Spleen (tissue), 11 donors: ENCODE measurements around the gene TMEM108. TPM values are rescaled to one million over a fixed set of nuclear protein-coding genes. Genes with fewer than 3 reads are reported as not detected.

Experiments used
- DNase-seq: peaks from one replicate; pipeline ENCODE4 v3.0.0-alpha.2; 2020
- H3K27ac ChIP-seq, 8 donors: fragments of 200-600 bp; sonication (generic) in 7 of 8; 1 replicate in 4 of 8; 2 replicates in 4 of 8; pipeline versions ENCODE4 v1.5.0 to v1.8.0; 2016 to 2021; ENCODE audit warnings: inconsistent platforms in 4 of 8, mild to moderate bottlenecking in 4 of 8, moderate library complexity in 1 of 8
- H3K27me3 ChIP-seq, 7 donors: fragments of 200-600 bp; sonication (generic) in 6 of 7; replicated peaks in 1 of 7; 1 replicate in 4 of 7; 2 replicates in 3 of 7; pipeline versions ENCODE4 v1.5.0 to v1.8.0; 2016 to 2021; ENCODE audit warnings: inconsistent platforms in 3 of 7, mild to moderate bottlenecking in 1 of 7
- H3K36me3 ChIP-seq, 6 donors: fragments of 200-600 bp; sonication (generic) in 5 of 6; 1 replicate in 4 of 6; 2 replicates in 2 of 6; pipeline versions ENCODE4 v1.5.0 to v1.8.0; 2016 to 2021; ENCODE audit warnings: inconsistent platforms in 2 of 6
- H3K4me1 ChIP-seq, 6 donors: fragments of 200-600 bp; sonication (generic) in 5 of 6; 1 replicate in 3 of 6; 2 replicates in 3 of 6; pipeline versions ENCODE4 v1.5.0 to v1.8.0; 2016 to 2021; ENCODE audit warnings: inconsistent platforms in 3 of 6
- H3K4me3 ChIP-seq, 8 donors: fragments of 200-600 bp; sonication (generic) in 7 of 8; 1 replicate in 4 of 8; 2 replicates in 4 of 8; pipeline versions ENCODE4 v1.5.0 to v1.8.0; 2016 to 2021; ENCODE audit warnings: inconsistent platforms in 4 of 8, mild to moderate bottlenecking in 4 of 8, moderate library complexity in 2 of 8
- H3K9me3 ChIP-seq, 8 donors: fragments of 200-600 bp; sonication (generic) in 7 of 8; 1 replicate in 4 of 8; 2 replicates in 4 of 8; pipeline versions ENCODE4 v1.5.0 to v1.8.0; 2016 to 2021; ENCODE audit warnings: inconsistent platforms in 4 of 8
- POLR2A ChIP-seq, 3 donors: fragments of 450-650 bp; IDR thresholded peaks; one replicate each; pipeline ENCODE4 v1.5.1; 2017; ENCODE audit warnings: antibody characterized with exemption in 3 of 3, mild to moderate bottlenecking in 1 of 3
- POLR2AphosphoS5 ChIP-seq, 3 donors: sonication (generic); formaldehyde crosslinking; IDR thresholded peaks; one replicate each; pipeline ENCODE4 v1.5.1; 2017; ENCODE audit warnings: antibody characterized with exemption in 3 of 3
- WGBS, 5 donors: extraction: QIAGEN DNeasy Blood & Tissue Kit in 3 of 5; methylation state at CpG; one replicate each; pipeline versions ENCODE4 v1.1.5 to v1.1.7; 2013 to 2018; 5-methylcytosine and 5-hydroxymethylcytosine counted together
- intact Hi-C: fragments of 100-400 bp; cut with DNase I; formaldehyde crosslinking; loops from one replicate; pipeline ENCODE4 v1.15.0; 2023; ENCODE audit warnings: low total_unique reads
- polyA plus RNA-seq, 3 donors: library from polyadenylated mRNA; stranded (reverse); fragments of 200-250 nt; gene quantifications; one replicate each; pipeline ENCODE4 v1.2.1, GENCODE V29; 2013
- total RNA-seq, 7 donors: library from RNA; depleted of rRNA in 3 of 7; stranded (reverse); fragments of >200 nt in 3 of 7; fragmentation: NEBNext Ultra II Directional in 4 of 7; extraction: Animal tissue kit (Norgen Biotek cat#: 25700) in 4 of 7; gene quantifications; one replicate each; pipeline versions ENCODE4 v1.1.0 to v1.2.1, GENCODE V29; 2016 to 2021
- TF ChIP-seq, protein P1 (sequence below), 11 experiments: fragments of 200-600 bp in 7 of 11; fragments of 450-650 bp in 4 of 11; sonication (generic) in 4 of 11; IDR thresholded peaks in 8 of 11; conservative IDR thresholded peaks in 3 of 11; 1 replicate in 7 of 11; 2 replicates in 4 of 11; pipeline versions ENCODE4 v1.4.0 to v1.8.0; 2016 to 2021; ENCODE audit warnings: antibody characterized with exemption in 11 of 11, inconsistent platforms in 4 of 11, mild to moderate bottlenecking in 1 of 11
- donor health status: healthy with polysubstance abuse.
- donor health status: DM: no; HTN: no; CAD: no; lungs with moderate emphysema.
- donor health status: DM: no; HTN: no; CAD: no.
- donor health status: Bipolar disorder and iron deficiency.
- donor health status: healthy.
- donor health status: DM: no; HTN: no; CAD: no.
- donor health status: DM: yes; HTN: yes; CAD: no.

TMEM108 gene
- total and polyA plus RNA-seq, 10 donors: 0.20 to 4.0 (median 1.1) TPM

DNA sequence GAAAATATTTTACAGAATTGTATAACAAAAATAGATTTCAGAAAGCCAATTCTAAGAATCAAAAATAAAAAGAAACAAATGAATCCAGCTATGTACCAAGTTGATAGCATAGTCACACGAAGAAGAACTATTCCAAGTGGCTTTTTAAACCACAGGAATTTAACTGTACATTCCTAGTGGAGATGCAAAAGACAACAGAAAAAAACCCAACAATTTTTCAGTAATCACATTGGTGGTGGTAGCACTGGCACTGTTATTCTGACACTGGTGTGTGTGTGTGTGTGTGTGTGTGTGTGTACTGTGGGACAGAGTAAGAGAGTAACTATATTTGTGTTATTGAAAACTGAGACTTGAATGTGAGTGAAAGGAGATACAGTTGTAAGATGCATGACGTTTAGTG lies 370.8 kb downstream of the TMEM108 start:
- WGBS, 5 donors: 59 to 77% (median 72%) methylated on average over 2 of the region's 2 CpGs
- peaks cover 0 to 16% (median 0%) of the 10 kb centered on the region in 7 donors for H3K27me3 ChIP-seq

DNA sequence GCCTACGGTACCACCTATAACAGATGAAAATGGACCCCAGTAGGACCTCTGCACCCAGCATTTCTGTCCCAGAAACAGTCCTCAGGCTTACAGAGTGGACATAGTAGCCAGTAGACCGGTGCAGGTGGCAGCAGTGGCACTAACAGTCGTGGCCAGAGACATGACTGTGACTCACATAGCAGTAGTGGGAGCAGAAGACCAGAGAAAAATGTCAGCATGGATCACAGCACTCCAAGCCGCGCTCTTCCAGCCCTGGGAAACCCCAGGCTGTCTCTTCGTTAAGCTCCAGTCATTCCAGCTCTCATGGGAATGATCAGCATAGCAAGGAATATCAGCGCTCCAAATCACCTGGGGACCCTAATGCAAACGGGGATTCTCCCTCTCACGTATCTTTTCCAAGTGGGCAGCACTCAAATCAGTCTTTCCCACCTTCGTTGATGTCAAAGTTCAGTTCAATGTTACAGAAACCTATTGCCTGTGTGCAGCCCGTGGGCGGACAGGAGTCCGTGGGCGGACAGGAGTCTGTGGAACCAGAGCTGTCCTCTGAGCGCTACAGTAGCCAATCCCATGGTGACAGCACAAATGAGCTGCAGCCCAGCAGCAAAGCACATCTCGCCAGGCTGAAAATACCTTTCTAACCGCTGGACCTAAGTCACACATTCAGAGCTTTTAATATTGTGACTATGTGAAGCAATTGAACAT lies 372.2 kb downstream of the TMEM108 start:
- intact Hi-C loops: no loop called here
- Histone ChIP-seq H3K27ac (no peak overlapping the region), H3K4me3 (no peak overlapping the region), H3K36me3 (no peaks in the 10 kb centered on the region), H3K4me1 (peaks cover 0 to 11% (median 0%) of the 10 kb centered on the region in 6 donors), H3K27me3 (peaks cover 0 to 16% (median 0%) of the 10 kb centered on the region in 7 donors), H3K9me3 (no peaks in the 10 kb centered on the region)
- no peak for DNase-seq
- 80 to 91% (median 85%) methylated on average over 17 of the region's 17 CpGs for WGBS, 5 donors
- TF ChIP-seq, protein P1, sequence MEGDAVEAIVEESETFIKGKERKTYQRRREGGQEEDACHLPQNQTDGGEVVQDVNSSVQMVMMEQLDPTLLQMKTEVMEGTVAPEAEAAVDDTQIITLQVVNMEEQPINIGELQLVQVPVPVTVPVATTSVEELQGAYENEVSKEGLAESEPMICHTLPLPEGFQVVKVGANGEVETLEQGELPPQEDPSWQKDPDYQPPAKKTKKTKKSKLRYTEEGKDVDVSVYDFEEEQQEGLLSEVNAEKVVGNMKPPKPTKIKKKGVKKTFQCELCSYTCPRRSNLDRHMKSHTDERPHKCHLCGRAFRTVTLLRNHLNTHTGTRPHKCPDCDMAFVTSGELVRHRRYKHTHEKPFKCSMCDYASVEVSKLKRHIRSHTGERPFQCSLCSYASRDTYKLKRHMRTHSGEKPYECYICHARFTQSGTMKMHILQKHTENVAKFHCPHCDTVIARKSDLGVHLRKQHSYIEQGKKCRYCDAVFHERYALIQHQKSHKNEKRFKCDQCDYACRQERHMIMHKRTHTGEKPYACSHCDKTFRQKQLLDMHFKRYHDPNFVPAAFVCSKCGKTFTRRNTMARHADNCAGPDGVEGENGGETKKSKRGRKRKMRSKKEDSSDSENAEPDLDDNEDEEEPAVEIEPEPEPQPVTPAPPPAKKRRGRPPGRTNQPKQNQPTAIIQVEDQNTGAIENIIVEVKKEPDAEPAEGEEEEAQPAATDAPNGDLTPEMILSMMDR (IDR thresholded peaks at IDR 0.05 in 8 of 11, conservative IDR thresholded peaks at IDR 0.05 in 3 of 11): no peak

More for the DNA sequence above, 370.8 kb downstream of the TMEM108 start:
- H3K27ac ChIP-seq: no peak overlapping the region
- intact Hi-C loops: no loop called here
- H3K36me3 ChIP-seq: no peaks in the 10 kb centered on the region
- H3K4me1 ChIP-seq: peaks cover 0 to 11% (median 0%) of the 10 kb centered on the region in 6 donors
- no peak for DNase-seq
- no peak overlapping the region for H3K4me3 ChIP-seq
- TF ChIP-seq, protein P1 (IDR thresholded peaks at IDR 0.05 in 8 of 11, conservative IDR thresholded peaks at IDR 0.05 in 3 of 11): no peak
- TF ChIP-seq POLR2A (IDR thresholded peaks at IDR 0.05) (no peak), POLR2AphosphoS5 (IDR thresholded peaks at IDR 0.05) (no peak)
- H3K9me3 ChIP-seq: no peaks in the 10 kb centered on the region

DNA sequence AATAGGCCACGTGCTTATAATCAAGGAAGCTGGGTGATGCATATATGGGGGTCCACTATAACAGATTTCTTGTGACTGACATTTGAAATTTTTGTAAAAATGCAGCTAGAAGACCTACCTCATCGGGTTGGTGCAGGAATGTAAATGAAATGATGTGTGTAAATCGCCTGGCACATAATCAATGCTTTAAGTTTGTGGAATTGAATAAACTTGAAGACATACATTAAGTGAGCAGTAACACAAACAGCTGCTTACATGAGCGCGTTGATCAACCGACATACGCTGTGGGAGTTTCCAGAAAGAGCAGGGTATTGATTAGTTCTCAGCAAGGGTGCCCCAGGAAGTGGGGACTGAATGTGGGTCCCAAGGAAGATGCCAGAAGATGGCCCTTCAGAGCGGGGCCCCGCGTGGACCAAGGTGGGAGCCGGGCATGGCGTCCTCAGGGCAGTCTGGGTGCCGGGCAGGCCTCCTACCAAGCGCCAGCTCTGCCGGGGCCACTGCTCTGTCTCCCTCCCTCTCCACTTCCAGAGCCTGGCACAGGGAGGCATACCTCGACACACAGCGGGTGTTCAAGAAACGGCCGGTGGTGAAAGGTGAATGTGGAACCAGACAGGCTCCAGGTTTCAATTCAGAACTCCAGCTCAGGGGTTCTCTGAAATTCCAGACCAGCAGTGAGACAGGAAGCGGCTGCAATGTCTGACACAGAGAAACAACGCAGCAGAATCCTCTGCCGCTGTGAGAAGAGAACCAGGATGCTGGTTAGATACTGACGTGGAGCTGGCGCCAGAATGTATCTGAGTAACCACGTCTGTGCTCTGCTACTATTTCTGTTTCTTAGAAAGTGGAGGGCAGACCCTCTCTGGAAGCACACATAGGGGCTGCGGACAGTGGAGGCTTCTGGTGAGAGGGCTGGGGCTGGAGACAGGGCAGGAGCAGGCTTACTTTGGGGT lies 374.3 kb downstream of the TMEM108 start:
- Histone ChIP-seq H3K27me3 (peaks cover 0 to 16% (median 0%) of the 10 kb centered on the region in 7 donors), H3K4me3 (no peak overlapping the region), H3K4me1 (peaks cover 0 to 11% (median 0%) of the 10 kb centered on the region in 6 donors), H3K27ac (no peak overlapping the region), H3K36me3 (no peaks in the 10 kb centered on the region), H3K9me3 (no peaks in the 10 kb centered on the region)
- WGBS, 5 donors: 72 to 80% (median 77%) methylated on average over 25 to 26 of the region's 26 CpGs
- TF ChIP-seq POLR2AphosphoS5 (IDR thresholded peaks at IDR 0.05) (no peak), POLR2A (IDR thresholded peaks at IDR 0.05) (no peak)
- TF ChIP-seq, protein P1 (IDR thresholded peaks at IDR 0.05 in 8 of 11, conservative IDR thresholded peaks at IDR 0.05 in 3 of 11): no peak
- DNase-seq: no peak
- intact Hi-C loops: no loop called here
